Fibroblast of gingiva (primary cell): ENCODE measurements around the gene MTRFR.
A peak's percentile ranks its signal among the peaks of the same experiment; 100 is the strongest.
"Not testable (repeated sequence)": the region's sequence is repeated elsewhere in the genome, so short reads cannot be mapped to it uniquely, and the experiment has no call there.

Experiments used
- DNase-seq: peaks from one replicate; pipeline ENCODE4 v3.0.0-alpha.2; 2011; ENCODE audit warnings: low read depth

Gene MTRFR

GRCh38 chr12:123232807-123233504 lies at the start of gene MTRFR, which contains the start of gene MPHOSPH9:
TSS of gene MTRFR (plus strand) at chr12:123233436. CDS start at chr12:123253675, 20,239 bp downstream.
TSS of gene MPHOSPH9 (minus strand) at chr12:123233141. CDS start at chr12:123230364, 2,777 bp downstream.
- DNase-seq, result peak; percentile 99

DNA sequence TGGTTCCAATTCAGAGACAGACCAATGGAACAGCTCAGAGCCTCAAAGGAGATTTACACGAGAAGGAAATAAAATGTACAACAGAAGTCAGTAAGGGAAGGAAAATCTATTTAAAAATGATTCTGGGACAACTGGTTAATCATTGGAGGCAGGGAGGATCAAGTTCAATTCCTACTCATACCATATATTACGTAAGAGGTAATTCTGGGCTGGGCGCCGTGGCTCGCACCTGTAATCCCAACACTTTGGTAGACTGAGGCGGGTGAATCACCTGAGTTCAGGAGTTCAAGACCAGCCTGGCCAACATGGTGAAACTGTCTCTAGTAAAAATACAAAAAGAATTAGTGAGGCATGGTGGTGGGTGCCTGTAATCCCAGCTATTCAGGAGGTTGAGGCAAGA lies 45.6 kb upstream of the MTRFR start:
- no peak for DNase-seq

- no peak for DNase-seq
Observed at GRCh38 chr12:123199936-123200335, 33.3 kb upstream of the MTRFR start.

DNA sequence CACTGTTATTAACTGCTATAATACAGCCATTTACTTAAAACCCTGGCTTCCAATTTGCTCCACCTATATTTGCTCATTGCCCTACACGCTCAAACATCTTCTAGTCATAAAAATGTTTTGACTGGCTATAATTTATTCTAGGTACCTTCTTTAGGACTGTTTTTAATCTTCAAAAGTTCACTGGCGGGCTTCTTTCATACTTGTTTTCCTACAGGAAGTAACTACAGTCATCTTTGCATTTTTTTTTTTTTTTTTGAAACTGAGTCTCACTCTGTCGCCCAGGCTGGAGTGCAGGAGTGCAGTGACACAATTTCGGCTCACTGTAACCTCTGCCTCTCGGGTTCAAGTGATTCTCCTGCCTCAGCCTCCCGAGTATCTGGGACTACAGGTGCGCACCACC lies 32.8 kb upstream of the MTRFR start:
- DNase-seq, result no peak

DNA sequence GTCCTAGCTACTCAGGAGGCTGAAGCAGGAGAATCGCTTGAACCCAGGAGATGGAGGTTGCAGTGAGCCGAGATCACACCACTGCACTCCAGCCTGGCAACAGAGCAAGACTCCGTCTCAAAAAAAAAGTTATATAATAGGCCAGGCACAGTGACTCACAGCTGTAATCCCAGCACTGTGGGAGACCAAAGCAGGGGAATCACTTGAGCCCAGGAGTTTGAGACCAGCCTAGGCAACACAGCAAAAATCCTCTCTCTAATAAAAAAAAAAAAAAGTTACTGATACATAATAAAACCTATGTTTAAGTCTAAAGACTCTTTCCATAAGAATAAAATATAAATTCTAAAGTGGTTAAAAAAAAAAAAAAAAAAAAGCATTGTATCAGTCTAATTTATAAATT lies 26.4 kb upstream of the MTRFR start:
- DNase-seq, result not testable (repeated sequence)

DNA sequence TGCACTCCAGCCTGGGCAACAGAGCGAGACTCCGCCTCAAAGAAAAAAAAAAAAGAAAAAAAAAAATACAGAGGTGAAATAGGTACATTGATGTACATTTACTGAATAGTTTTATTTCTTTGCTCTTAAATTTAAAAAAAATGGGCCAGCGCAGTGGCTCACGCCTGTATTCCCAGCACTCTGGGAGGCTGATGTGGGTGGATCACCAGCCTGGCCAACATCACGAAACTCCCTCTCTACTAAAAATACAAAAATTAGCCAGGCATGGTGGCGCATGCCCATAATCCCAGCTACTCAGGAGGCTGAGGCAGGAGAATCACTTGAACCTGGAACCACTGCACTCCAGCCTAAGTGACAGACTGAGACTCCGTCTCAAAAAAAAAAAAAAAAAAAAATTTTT lies 25.4 kb upstream of the MTRFR start:
- not testable (repeated sequence) for DNase-seq

DNA sequence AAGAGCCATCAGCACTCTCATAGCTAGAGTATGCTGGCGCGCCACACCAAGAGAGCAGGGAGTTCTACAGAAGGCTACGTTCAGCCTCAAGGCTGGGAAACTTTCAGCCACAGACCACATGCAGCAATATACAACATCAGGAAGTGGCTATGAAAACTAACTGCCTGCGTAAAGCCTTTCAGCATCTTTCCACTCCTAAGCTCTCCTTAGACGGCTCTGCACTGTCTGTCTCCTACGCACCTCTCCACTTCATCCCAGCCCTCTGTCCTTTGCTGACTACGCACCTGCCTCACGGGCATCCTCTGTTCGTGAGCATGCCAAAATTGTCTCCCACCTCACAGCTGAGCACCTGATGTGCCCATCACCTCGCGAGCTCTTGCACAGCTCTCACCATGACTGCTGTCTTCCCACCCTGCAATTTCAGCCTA lies 10.0 kb upstream of the MTRFR start:
- no peak for DNase-seq

- DNase-seq, result no peak
Observed at GRCh38 chr12:123225443-123225842, 7.8 kb upstream of the MTRFR start.

DNA sequence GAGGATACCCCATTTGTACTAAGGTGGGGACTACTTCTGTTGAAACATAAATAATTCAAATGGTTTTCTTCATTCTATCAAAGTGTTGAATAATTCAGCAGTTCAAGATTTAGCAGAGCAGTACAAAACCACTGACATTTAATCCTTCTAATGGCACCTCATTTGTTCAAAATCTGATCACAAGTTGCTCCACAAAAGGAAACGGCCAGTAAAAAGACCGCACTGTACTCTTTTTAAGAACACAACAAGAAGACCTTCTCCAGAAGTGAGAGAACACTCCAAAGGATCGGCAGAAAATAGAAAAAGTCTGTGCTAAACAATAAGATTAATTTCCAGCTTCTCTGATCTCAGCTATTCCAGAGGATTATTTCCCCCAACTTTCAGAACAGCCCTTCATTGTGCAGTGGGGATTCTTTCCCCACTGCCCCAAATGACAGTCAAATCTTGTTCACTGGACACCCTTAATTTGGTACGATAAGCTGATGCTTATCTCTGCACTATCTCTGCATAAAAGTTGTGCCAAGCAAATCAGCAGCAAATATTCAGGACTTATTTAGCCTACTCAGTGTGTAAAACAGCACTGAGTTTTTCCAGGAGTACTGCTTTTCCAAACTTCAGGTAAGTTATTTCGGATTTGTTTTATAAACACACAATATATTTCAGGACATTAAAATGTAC lies 5.5 kb upstream of the MTRFR start:
- DNase-seq, result no peak

DNA sequence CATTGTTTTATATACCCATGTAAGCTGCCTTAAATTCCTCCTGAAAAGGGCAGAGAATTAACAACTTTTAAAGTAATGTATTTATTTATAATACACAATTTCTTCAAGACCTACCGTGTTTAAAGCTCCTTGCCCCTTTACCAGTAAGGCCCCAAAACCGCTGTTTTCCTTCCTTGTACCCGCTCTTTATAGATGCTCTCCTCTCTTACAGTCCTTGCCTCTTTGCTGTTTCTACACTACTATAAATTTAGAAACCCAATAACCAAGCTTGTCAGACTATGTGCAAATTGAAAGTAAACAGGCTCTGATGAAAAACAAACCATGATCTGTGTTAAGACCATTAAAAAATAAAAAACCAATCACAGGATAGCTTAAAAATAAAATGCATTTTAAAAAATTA lies 4.2 kb upstream of the MTRFR start:
- DNase-seq, result no peak

DNA sequence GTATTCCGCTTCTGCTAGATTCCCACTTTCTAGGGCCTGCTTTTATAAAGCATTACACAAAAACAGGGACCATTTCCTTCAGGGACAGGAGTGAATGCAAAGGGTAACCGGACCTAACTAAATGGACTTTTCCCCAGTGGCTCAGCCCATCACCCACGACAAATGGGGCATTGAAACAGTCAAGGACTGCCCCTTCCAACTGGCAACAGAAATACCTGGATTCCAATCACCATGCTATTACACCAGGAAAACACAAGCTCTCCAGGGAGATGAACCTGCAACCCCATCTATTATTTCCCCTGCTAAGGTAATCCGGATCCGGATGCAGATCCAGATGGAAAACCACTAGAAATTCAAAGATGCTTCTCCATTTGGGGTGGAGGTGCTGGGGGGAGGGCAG lies 1.3 kb upstream of the MTRFR start:
- no peak for DNase-seq

- DNase-seq, result no peak
Observed at GRCh38 chr12:123232472-123232806, 797 bp upstream of the MTRFR start.

- DNase-seq, result no peak
Observed at GRCh38 chr12:123233505-123234308, 471 bp downstream of the MTRFR start.

GRCh38 chr12:123237646-123238329 lies 4.6 kb downstream of the MTRFR start:
- peak; percentile 63 for DNase-seq

DNA sequence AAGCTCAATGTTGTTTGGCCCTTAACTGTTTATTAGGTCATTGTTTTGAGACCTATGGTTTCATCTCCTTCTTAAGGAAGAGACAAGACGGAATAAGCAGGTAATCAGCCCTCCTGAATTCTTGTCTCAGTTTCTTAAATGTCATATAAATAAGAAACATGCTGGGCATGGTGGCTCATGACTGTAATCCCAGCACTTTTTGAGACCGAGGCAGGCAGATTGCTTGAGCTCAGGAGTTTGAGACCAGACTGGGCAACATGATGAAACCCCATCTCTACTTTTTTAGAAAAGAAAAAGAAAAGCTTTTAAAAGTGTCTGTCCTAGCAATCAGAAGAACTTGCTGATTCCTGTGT lies 5.1 kb downstream of the MTRFR start:
- no peak for DNase-seq

- DNase-seq, result no peak
Observed at GRCh38 chr12:123238961-123239360, 5.7 kb downstream of the MTRFR start.

DNA sequence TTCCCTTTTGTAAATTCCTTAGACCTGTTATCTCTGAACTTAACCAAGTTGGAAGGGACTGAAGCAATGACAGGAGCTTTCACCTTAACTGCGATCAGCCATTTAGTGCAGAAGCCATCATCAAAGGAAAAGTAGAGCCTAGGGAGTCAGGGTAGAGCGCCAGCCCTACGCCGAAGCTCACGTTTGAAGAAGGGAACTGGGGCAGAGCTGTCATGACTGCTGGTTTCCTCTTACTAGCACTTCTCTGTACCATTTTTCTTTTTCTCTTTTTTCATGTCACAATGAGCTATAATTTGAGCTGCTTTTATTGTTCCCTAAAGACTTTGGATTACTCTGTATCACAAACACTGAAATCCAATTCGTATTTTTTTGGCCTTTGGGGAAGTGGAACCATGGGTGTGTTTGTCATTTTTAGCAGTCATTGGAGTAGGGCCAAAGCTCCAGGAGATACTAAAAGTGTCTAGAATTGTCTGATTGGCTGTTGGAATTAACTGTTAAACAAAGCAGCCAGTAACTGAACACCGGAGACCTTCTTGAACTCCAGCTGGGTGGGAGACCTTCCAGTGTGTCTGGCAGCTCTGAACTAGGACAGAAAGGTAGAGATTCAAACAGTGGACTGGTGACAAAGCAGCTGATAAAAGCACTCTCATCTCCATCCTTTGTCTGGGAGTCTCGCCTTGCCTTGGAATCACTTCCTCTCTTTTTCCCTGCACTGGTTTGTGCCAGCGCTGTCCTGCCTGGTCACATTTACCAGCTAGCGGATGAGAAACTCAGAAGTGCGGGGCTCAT lies 9.1 kb downstream of the MTRFR start:
- DNase-seq, result no peak

DNA sequence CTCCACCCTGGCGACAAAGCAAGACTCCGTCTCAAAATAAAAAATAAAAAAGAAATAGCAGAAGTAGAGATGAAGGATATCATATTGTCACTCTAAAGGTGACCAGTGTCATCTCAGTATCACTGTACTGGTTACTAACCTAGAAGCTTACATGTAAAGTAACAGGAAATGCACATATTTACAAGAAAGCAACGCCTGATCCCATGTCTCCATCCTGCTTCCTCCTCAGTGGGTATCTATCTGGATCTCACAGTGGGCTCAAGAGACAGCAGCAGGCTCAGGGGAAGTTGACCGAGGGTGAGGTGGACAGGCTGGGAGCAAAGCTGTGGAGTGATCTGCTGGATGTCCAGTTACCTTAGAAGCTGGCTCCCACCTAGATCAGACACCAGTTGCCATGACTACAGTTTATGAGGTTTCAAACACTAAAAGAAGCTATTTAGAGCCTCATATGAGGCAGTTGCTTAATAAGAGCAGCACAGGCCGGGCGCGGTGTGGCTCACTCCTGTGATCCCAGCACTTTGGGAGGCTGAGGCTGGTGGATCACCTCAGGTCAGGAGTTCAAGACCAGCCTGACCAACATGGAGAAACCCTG lies 10.5 kb downstream of the MTRFR start:
- no peak for DNase-seq

GRCh38 chr12:123245678-123246077 lies 12.4 kb downstream of the MTRFR start:
- DNase-seq, result no peak

DNA sequence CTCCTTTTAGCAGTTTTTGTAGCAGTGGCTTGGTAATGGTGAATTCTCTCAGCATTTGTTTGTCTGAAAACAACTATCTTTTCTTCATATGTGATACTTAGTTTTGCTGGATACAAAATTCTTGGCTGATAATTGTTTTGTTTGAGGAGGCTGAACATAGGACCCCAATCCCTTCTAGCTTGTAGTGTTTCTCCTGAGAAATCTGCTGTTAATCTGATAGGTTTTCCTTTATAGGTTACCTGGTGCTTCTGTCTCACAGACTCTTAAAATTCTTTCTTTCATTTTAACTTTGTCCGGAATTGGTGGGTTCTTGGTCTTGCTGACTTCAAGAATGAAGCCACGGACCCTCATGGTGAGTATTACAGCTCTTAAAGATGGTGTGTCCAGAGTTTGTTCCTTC lies 14.9 kb downstream of the MTRFR start:
- not testable (repeated sequence) for DNase-seq
